ENCODE measurements around the gene SLC25A47. TPM values are rescaled to one million over a fixed set of nuclear protein-coding genes. Genes with fewer than 3 reads are reported as not detected.

Gene SLC25A47
- total and polyA plus RNA-seq, 4 donors, result 0.02 to 0.12 (median 0.06) TPM; not detected in 1

DNA sequence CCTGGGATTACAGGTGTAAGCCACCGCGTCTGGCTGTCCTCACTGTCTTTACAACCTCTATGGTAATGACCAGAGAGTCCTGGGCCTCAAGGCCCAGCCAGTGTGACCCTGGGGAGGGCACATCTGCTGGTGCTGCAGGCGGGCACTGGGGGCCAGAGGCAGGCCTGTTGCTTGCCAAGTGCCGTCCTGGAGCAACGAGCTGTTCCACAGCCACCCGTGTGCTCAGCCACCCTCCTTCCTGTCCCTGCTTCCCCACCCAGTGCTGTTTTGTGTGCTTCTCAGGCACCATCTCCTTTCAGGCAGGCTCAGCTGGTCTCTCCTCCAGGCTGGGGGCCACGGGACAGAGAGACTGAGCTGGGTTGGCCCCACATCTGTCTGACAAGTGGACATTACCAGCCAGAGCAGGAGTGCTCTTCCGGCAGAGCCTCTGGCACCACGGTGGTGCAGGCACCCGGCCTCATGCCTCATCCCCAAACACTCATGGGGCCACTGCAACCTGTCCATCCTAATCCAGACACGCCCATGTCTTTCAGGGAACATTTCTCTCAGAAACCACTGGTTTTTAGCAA is 9.0 kb downstream of the SLC25A47 start:
- Histone ChIP-seq H3K9me3 (ENCODE audit: control insufficient read depth in 4 of 4, insufficient read depth in 3 of 4, low read length in 3 of 4) (no peaks in the 10 kb centered on the region), H3K4me3 (no peak overlapping the region), H3K36me3 (ENCODE audit: control insufficient read depth in 4 of 4, insufficient read depth in 4 of 4, low read length in 4 of 4) (peaks cover 0 to 33% (median 8%) of the 10 kb centered on the region in 4 donors), H3K4me1 (ENCODE audit: control insufficient read depth in 5 of 5, insufficient read depth in 5 of 5, low read length in 5 of 5) (peaks cover 0 to 10% (median 0%) of the 10 kb centered on the region in 5 donors), H3K9ac (ENCODE audit: insufficient read depth in 1 of 2, low read length in 2 of 2) (no peak overlapping the region), H3K27ac (ENCODE audit: low read depth in 1 of 2, low read length in 1 of 2) (no peak overlapping the region), H3K27me3 (ENCODE audit: control insufficient read depth in 3 of 3, insufficient read depth in 3 of 3, low read length in 2 of 3) (no peaks in the 10 kb centered on the region)
- peak in 1 of 3 donors; percentile 11 for DNase-seq
- TF ChIP-seq, protein P1, sequence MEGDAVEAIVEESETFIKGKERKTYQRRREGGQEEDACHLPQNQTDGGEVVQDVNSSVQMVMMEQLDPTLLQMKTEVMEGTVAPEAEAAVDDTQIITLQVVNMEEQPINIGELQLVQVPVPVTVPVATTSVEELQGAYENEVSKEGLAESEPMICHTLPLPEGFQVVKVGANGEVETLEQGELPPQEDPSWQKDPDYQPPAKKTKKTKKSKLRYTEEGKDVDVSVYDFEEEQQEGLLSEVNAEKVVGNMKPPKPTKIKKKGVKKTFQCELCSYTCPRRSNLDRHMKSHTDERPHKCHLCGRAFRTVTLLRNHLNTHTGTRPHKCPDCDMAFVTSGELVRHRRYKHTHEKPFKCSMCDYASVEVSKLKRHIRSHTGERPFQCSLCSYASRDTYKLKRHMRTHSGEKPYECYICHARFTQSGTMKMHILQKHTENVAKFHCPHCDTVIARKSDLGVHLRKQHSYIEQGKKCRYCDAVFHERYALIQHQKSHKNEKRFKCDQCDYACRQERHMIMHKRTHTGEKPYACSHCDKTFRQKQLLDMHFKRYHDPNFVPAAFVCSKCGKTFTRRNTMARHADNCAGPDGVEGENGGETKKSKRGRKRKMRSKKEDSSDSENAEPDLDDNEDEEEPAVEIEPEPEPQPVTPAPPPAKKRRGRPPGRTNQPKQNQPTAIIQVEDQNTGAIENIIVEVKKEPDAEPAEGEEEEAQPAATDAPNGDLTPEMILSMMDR (IDR thresholded peaks at IDR 0.05; ENCODE audit: control extremely low read depth, extremely low read depth), result no peak
- no peak for ATAC-seq (ENCODE audit: insufficient read depth, low FRiP score)
- WGBS, 2 donors, result 74 to 81% methylated on average over 11 of the region's 11 CpGs

DNA sequence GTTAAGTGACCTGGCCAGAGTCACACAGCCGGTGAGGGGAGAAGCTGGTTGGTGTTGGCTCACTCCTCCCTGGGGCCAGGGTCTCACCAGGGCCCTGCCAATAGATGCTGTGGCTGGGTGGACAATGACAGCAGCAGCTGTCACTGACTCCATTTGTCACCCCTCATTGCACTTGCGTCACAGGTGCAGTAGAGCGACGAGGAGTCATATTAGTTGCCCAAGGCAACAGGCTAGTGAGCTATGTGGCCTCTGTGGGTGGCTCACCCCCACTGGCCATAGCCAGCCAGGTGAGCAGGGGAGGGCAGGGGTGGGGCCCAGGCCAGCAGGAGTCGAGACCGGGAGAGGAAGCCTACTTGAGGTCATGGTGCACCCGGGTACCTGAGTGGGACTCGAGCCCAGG is 9.7 kb downstream of the SLC25A47 start:
- Histone ChIP-seq H3K4me1 (ENCODE audit: control insufficient read depth in 5 of 5, insufficient read depth in 5 of 5, low read length in 5 of 5) (peaks cover 0 to 10% (median 0%) of the 10 kb centered on the region in 5 donors), H3K27me3 (ENCODE audit: control insufficient read depth in 3 of 3, insufficient read depth in 3 of 3, low read length in 2 of 3) (no peaks in the 10 kb centered on the region), H3K9me3 (ENCODE audit: control insufficient read depth in 4 of 4, insufficient read depth in 3 of 4, low read length in 3 of 4) (no peaks in the 10 kb centered on the region), H3K27ac (ENCODE audit: low read depth in 1 of 2, low read length in 1 of 2) (no peak overlapping the region), H3K4me3 (no peak overlapping the region), H3K9ac (ENCODE audit: insufficient read depth in 1 of 2, low read length in 2 of 2) (no peak overlapping the region), H3K36me3 (ENCODE audit: control insufficient read depth in 4 of 4, insufficient read depth in 4 of 4, low read length in 4 of 4) (peaks cover 0 to 38% (median 14%) of the 10 kb centered on the region in 4 donors)
- no peak for DNase-seq
- 89 to 91% methylated on average over 8 of the region's 8 CpGs for WGBS, 2 donors
- ATAC-seq (ENCODE audit: insufficient read depth, low FRiP score), result no peak
- TF ChIP-seq, protein P1 (IDR thresholded peaks at IDR 0.05; ENCODE audit: control extremely low read depth, extremely low read depth), result no peak

DNA sequence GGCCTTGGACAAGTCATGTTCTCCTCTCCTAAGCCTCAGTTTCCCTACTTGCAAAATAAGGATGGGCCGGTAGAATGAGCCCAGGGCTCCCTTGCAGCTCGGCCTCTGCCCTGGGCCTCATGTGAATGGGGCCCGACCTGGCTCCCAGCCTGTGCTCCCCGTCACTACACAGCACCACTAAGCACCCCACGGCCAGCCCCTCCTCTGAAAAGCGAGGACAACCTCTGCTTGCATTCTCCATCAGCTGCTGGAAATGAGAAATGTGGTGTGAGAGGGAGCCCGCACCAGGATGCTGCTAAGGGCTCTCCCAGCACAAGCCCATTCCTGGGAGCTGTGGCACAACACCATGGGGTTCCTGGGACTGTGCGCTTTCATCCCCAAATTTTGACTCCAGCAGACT is 10.2 kb downstream of the SLC25A47 start:
- ATAC-seq (ENCODE audit: insufficient read depth, low FRiP score) (no peak), DNase-seq (peak in 1 of 3 donors; percentile 15)
- no peaks in the 10 kb centered on the region for H3K9me3 ChIP-seq (ENCODE audit: control insufficient read depth in 4 of 4, insufficient read depth in 3 of 4, low read length in 3 of 4)
- peaks cover 0 to 10% (median 0%) of the 10 kb centered on the region in 5 donors for H3K4me1 ChIP-seq (ENCODE audit: control insufficient read depth in 5 of 5, insufficient read depth in 5 of 5, low read length in 5 of 5)
- TF ChIP-seq, protein P1 (IDR thresholded peaks at IDR 0.05; ENCODE audit: control extremely low read depth, extremely low read depth), result no peak
- no peak overlapping the region for H3K9ac ChIP-seq (ENCODE audit: insufficient read depth in 1 of 2, low read length in 2 of 2)
- WGBS, 2 donors, result 90 to 93% methylated on average over 8 of the region's 8 CpGs
- H3K27ac ChIP-seq (ENCODE audit: low read depth in 1 of 2, low read length in 1 of 2), result no peak overlapping the region
- no peak overlapping the region for H3K4me3 ChIP-seq
- no peaks in the 10 kb centered on the region for H3K27me3 ChIP-seq (ENCODE audit: control insufficient read depth in 3 of 3, insufficient read depth in 3 of 3, low read length in 2 of 3)
- H3K36me3 ChIP-seq (ENCODE audit: control insufficient read depth in 4 of 4, insufficient read depth in 4 of 4, low read length in 4 of 4), result peaks cover 0 to 40% (median 15%) of the 10 kb centered on the region in 4 donors

DNA sequence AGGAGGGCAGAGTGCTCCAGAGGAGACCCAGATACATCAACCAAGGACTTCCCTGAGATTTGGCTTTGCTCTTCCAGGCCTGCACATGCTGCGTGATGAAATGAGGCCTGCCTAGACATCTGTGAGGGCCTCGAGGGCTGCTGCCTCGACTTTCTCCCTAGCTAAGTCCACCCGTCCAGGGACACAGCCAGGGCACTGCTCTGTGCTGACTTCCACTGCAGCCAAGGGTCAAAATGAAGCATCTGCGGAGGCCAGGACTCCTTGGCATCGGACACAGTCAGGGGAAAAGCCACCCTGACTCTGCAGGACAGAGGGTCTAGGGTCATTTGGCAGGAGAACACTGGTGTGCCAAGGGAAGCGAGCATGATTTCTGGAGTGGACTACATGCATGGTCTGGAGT is 10.7 kb downstream of the SLC25A47 start:
- Histone ChIP-seq H3K4me3 (no peak overlapping the region), H3K27ac (ENCODE audit: low read depth in 1 of 2, low read length in 1 of 2) (no peak overlapping the region), H3K27me3 (ENCODE audit: control insufficient read depth in 3 of 3, insufficient read depth in 3 of 3, low read length in 2 of 3) (no peaks in the 10 kb centered on the region), H3K9ac (ENCODE audit: insufficient read depth in 1 of 2, low read length in 2 of 2) (no peak overlapping the region), H3K4me1 (ENCODE audit: control insufficient read depth in 5 of 5, insufficient read depth in 5 of 5, low read length in 5 of 5) (peaks cover 0 to 10% (median 0%) of the 10 kb centered on the region in 5 donors), H3K36me3 (ENCODE audit: control insufficient read depth in 4 of 4, insufficient read depth in 4 of 4, low read length in 4 of 4) (peaks cover 0 to 40% (median 15%) of the 10 kb centered on the region in 4 donors), H3K9me3 (ENCODE audit: control insufficient read depth in 4 of 4, insufficient read depth in 3 of 4, low read length in 3 of 4) (no peaks in the 10 kb centered on the region)
- no peak for ATAC-seq (ENCODE audit: insufficient read depth, low FRiP score)
- TF ChIP-seq, protein P1 (IDR thresholded peaks at IDR 0.05; ENCODE audit: control extremely low read depth, extremely low read depth), result no peak
- 83 to 88% methylated on average over 7 of the region's 7 CpGs for WGBS, 2 donors
- DNase-seq, result peak in 1 of 3 donors; percentile 11
